BJ (cell line): Measurements from ENCODE around the gene WAPL. TPM values are rescaled to one million over a fixed set of nuclear protein-coding genes. Genes with fewer than 3 reads are reported as not detected.

Experiments used
- CTCF ChIA-PET: fragments of 350-600 bp; formaldehyde crosslinking; extraction: SDS; loops from one replicate; lab custom pipeline; 2021; ENCODE audit warnings: antibody characterized with exemption, inconsistent platforms; lab: Yijun Ruan, JAX
- POLR2A ChIA-PET: fragments of 300-600 bp; sonication (Branson Sonifier 250); formaldehyde crosslinking; extraction: SDS; loops from one replicate; lab custom pipeline; 2021; ENCODE audit warnings: antibody characterized with exemption; lab: Charles Lee
- DNase-seq: peaks from one replicate; pipeline ENCODE4 v3.0.0-alpha.2; 2011; ENCODE audit warnings: low read depth
- H3K27me3 ChIP-seq: 2 replicates; pipeline ENCODE4 v1.6.0; 2011; ENCODE audit warnings: low read length; ENCODE audit not compliant: control insufficient read depth, insufficient read depth
- H3K36me3 ChIP-seq: 2 replicates; pipeline ENCODE4 v1.5.1; 2011; ENCODE audit warnings: low read length; ENCODE audit not compliant: control insufficient read depth, insufficient read depth
- H3K4me3 ChIP-seq: 2 replicates; pipeline ENCODE4 v1.5.1; 2011; ENCODE audit warnings: low read depth, mild to moderate bottlenecking, control low read depth, low read length
- polyA plus RNA-seq: library from polyadenylated mRNA; depleted of rRNA; stranded (reverse); fragments of >200 nt; gene quantifications from 2 replicates; pipeline ENCODE4 v1.2.3, GENCODE V29; 2011
- TF ChIP-seq, protein P1 (sequence below): IDR thresholded peaks from 2 replicates; pipeline ENCODE4 v1.5.1; 2011; ENCODE audit warnings: low read depth, mild to moderate bottlenecking, control low read depth, inconsistent platforms, low read length, moderate library complexity; ENCODE audit not compliant: insufficient read depth

The WAPL gene
- polyA plus RNA-seq, 1 experiment = 8.8 TPM

DNA sequence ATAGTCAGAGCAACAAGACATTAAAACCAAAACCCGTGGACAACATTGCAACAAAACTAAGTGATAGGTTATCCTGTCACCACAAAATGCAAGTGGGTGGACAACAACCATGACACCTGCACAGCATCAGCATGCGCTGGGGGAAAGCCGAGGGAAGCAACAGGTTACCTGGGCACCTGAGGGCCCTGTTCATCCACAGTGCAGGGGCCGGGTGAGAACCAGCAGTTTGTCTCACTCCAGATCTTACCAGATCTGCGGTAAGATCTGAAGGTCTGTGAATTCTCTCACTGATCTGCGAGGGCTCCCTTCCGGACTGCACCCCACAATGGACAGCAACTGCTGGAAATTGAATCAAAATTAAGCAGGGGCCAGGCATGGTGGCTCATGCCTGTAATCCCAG is 124.5 kb downstream of the WAPL start:
- H3K4me3 ChIP-seq = no peak overlapping the region
- ChIA-PET CTCF (interaction anchor here (1.2 kb wide), 1 partner anchor 41 kb away, joined by 3 read pairs; no protein-coding TSS in a partner anchor), POLR2A (no interaction called here)
- H3K27me3 ChIP-seq = peaks cover 2% of the 10 kb centered on the region; the same call in 1 of the 2 replicates
- H3K36me3 ChIP-seq = no peaks in the 10 kb centered on the region
- DNase-seq = no peak
- TF ChIP-seq, protein P1, sequence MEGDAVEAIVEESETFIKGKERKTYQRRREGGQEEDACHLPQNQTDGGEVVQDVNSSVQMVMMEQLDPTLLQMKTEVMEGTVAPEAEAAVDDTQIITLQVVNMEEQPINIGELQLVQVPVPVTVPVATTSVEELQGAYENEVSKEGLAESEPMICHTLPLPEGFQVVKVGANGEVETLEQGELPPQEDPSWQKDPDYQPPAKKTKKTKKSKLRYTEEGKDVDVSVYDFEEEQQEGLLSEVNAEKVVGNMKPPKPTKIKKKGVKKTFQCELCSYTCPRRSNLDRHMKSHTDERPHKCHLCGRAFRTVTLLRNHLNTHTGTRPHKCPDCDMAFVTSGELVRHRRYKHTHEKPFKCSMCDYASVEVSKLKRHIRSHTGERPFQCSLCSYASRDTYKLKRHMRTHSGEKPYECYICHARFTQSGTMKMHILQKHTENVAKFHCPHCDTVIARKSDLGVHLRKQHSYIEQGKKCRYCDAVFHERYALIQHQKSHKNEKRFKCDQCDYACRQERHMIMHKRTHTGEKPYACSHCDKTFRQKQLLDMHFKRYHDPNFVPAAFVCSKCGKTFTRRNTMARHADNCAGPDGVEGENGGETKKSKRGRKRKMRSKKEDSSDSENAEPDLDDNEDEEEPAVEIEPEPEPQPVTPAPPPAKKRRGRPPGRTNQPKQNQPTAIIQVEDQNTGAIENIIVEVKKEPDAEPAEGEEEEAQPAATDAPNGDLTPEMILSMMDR = no peak

GRCh38 chr10:86393862-86394455 is 127.6 kb downstream of the WAPL start:
- ChIA-PET POLR2A (no interaction called here), CTCF (no interaction called here)
- no peaks in the 10 kb centered on the region for H3K36me3 ChIP-seq
- TF ChIP-seq, protein P1 = no peak
- no peak for DNase-seq
- H3K4me3 ChIP-seq = no peak overlapping the region
- peaks cover 6% of the 10 kb centered on the region for H3K27me3 ChIP-seq

- Histone ChIP-seq H3K4me3 (no peak overlapping the region), H3K36me3 (no peaks in the 10 kb centered on the region), H3K27me3 (peaks cover 7% of the 10 kb centered on the region)
- DNase-seq = no peak
- POLR2A ChIA-PET = no interaction called here
- TF ChIP-seq, protein P1 = no peak
- CTCF ChIA-PET = interaction anchor here (1.0 kb wide), 1 partner anchor 107 kb away, joined by 3 read pairs; no protein-coding TSS in a partner anchor
These were observed 128.2 kb downstream of the WAPL start for GRCh38 chr10:86393362-86393761.

DNA sequence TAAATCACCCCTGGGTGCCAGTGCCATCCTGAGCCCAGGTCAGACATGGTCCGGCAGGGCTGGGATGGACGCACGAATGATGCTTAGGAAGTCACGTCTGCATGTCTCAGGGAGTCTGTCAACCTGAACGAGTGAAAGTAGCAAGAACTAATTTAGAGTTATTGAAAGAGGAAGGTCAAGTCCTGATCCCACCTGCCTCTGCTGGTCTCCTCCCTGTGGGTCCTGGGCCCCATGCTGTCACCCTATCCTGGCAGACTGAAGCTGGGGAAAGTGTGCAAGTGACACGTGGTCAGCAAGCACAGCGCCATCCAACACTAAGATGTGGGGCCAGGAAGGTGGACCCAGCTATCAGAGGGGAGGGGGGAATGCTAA is 128.9 kb downstream of the WAPL start:
- TF ChIP-seq, protein P1 = no peak
- CTCF ChIA-PET = interaction anchor here (0.6 to 1.0 kb wide), 2 partner anchors 108 to 1885 kb away, joined by 3 read pairs; no protein-coding TSS in a partner anchor
- POLR2A ChIA-PET = no interaction called here

DNA sequence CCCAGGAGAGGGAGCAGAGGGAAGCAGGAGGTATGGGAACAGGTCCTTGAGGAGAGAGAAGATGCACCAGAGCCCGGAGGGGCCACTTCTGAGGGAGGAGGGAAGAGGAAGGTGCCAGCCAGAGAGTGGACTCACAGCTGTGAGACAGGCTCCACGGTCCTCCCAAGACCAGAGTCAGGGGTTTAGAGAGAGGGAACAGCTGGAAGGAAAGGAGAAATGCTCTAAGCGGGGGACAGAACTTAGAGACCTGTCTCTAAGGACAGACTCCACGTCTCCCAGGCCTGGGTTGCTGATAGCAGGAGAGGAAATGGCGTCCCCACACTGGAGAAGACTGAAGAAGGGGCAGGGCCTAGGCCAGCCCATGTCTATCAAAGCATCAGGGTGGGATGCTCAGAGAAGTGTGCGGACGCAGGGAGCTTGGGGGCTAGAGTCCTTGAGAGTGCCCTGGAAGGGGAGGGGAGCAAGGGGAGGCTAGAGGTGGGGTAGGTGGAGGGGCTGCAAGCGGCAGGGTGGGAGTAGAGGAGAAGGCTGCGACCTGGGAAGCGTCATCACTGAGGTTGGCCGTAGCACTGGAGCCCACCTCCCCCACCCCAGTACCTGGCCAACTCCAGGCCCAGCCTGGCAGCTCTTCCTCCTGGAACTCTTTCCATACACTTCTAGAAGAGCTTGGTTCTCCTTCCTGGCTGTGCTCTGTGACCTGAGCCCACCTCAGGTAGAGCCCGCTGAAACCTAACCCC is 129.4 kb downstream of the WAPL start:
- ChIA-PET POLR2A (no interaction called here), CTCF (interaction anchor here (0.6 to 1.9 kb wide), 5 partner anchors 8 to 1884 kb away, joined by 3 to 5 read pairs (median 3); no protein-coding TSS in a partner anchor)
- H3K27me3 ChIP-seq = peaks cover 15% of the 10 kb centered on the region
- no peak for DNase-seq
- TF ChIP-seq, protein P1 = no peak
- no peaks in the 10 kb centered on the region for H3K36me3 ChIP-seq
- no peak overlapping the region for H3K4me3 ChIP-seq

More for the DNA sequence above, 128.9 kb downstream of the WAPL start:
- H3K4me3 ChIP-seq = no peak overlapping the region
- no peak for DNase-seq
- H3K27me3 ChIP-seq = peaks cover 12% of the 10 kb centered on the region
- H3K36me3 ChIP-seq = no peaks in the 10 kb centered on the region
